OCI-M1 (cell line): ENCODE measurements around the gene MKLN1.
"Not testable (repeated sequence)": the region's sequence is repeated elsewhere in the genome, so short reads cannot be mapped to it uniquely, and the experiment has no call there.

Experiments used
- DNase-seq: peaks from one replicate; lab custom pipeline; 2025; lab: John Stamatoyannopoulos, UW

Gene MKLN1

GRCh38 chr7:131327626-131328376 lies at the start of gene MKLN1:
Gene MKLN1 (plus strand): TSS chr7:131327876. CDS start chr7:131327900, 24 bp downstream.
- DNase-seq: peak; percentile 90

DNA sequence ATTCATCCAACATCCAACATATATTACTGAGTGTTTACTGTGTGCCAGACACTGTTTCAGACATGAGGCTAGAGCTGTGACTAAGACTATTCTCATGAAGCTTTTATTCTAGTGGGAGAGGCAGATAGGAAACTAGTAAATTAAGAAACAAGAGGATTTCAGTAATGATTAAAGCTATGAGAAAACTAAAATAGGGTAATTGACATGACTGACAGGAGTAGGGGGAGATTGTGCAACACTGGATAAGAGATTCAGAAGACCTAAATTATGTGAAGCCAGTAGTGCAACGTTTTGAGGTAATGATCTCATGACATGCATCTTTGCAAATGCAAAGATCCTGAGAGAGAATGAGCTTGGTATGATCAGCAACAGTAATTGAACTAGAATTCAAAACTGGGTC lies 48.6 kb upstream of the MKLN1 start:
- no peak for DNase-seq

DNA sequence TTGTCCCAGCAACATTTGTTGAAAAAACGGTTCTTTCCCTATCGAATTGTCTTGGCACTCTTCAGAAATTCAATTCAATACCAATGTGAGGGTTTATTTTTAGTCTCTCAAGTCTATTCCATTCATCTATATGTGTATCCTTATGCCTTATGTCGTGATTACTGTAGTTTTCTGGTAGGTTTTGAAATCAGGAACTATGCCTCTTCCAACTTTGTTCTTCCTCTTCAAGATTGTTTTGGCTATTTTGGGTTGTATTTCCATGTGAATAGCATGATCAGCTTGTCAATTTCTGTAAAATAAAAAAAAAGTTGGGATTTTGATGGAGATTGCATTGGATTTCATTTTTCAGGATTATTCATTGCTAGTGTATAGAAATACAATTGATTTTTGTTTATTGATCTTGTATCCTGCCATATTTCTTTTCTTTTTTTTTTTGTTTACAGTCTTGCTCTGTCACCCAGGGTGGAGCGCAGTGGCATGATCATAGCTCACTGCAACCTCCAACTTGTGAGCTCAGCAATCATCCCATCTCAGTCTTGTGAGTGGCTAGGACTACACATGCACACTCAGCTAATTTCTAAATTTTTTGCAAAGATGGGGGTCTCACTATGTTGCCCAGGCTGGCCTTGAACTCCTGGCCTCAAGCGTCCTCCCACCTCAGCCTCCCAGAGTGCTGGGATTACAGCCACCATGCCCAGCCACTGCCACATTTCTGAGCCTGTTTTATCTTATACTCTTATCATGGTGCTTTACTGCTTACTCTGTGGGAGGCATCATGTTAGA lies 46.2 kb upstream of the MKLN1 start:
- no peak for DNase-seq

DNA sequence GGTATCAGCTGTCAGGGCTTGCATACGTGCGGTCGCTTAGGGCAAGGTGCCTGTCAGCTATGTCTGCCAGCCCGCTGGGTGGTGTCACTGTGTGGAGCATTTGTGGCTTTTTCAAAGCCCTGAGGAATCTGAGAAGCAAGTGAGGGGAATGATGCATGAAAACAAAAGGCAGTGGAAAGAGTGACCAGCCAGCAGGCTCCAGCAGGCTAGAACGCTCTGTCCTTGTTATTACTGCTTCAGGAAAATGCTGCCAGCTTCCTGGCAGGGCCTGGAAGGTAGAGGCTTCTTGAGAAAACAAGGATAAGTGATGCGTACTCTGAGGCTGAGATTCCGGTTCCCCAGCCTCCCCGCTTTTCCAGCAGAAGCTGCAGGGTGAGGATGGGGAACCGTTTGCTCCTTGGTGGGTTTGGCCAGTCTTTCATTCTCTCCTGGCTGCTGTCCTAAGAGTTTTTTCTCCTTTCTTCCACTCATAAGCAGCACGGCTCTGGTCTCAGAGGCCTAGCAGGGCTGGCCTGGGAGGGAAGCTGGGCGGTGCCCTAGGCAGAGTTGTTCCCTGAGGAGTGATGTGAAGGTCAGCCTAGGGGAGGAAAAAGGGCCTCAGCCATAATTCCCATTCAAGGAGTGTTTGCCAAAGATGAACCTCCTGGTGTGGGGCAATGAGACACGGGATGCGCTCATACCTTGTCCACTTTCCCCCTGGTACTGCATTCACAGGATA lies 42.8 kb upstream of the MKLN1 start:
- no peak for DNase-seq

GRCh38 chr7:131285556-131285955 lies 42.1 kb upstream of the MKLN1 start:
- DNase-seq: no peak

DNA sequence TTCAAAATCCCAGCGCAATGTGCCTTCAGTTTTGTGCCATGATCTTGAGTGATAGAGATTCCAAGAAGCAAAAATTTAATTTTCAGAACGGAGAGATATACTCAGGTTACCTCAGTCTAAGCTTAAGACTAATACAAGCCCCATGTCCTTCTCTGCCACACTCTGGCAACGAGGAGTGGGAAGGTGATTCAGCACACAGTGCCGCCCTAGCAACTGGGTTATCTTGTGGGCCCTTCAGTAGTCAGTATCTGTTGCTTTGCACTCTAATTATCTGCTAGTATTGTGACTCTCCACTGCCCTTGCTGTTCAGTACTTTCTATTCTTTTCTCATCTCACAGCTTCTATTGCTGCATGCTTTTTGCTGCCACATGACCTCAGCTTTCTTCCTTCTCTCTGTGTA lies 39.2 kb upstream of the MKLN1 start:
- DNase-seq: no peak

- DNase-seq: no peak
Measured at GRCh38 chr7:131289051-131289450, 38.6 kb upstream of the MKLN1 start.

DNA sequence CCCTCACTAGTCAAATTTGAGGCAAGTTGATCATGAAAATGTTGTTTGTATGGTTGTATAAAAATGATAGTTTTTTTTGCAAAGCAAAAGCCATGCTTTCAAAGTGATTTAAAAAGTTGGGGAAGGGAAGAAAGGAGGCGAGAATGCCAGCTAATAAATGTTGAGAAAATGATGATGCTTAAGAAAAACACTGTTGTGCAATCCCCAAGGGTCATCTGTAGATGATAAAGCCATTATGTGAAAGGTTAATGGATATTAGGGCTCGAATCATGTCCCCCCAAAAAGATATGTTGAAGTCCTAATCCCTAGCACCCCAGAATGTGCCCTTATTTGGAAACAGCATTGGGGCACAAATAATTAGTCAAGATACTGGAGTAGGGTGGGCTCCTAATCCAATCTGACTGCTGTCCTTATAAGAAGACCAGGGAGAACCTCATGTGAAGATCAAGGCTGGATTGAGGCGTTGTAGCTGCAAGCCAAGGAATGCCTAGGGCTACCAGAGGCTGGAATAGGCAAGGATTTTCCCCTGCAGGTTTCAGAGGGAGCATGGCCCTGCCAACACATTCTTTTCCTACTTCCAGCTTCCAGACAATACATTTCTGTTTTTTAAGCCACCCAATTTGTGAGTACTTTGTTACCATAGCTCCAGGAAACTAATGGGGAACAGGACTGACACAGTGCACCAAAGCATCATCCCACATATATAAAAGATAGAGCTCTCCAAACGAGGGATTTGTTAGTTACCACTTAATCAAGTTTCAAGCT lies 35.4 kb upstream of the MKLN1 start:
- no peak for DNase-seq

GRCh38 chr7:131293018-131293417 lies 34.7 kb upstream of the MKLN1 start:
- DNase-seq: no peak

- DNase-seq: no peak
Measured at GRCh38 chr7:131294553-131294952, 33.1 kb upstream of the MKLN1 start.

GRCh38 chr7:131298608-131298992 lies 29.1 kb upstream of the MKLN1 start:
- no peak for DNase-seq

- no peak for DNase-seq
Measured at GRCh38 chr7:131299074-131299473, 28.6 kb upstream of the MKLN1 start.

DNA sequence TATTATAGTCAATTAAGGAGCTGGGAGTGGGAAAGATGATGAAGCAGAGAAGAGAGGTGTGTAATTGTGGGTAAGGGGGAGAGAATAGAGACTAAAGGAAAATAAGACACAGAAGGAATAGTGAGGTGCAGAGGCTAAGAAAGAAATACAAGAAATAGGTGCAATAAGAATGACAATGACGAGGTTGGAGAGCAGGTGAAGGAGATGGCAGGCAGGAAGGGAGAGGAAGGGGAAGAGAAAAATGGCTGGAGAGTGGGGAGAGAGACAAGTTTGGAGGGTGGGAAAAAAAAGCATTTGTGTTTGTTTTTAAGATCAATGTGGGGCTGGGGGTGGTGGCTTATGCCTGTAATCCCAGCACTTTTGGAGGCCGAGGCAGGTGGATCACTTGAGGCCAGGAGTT lies 27.6 kb upstream of the MKLN1 start:
- DNase-seq: no peak

GRCh38 chr7:131300572-131301466 lies 26.9 kb upstream of the MKLN1 start:
- DNase-seq: no peak

- no peak for DNase-seq
Measured at GRCh38 chr7:131302446-131302845, 25.2 kb upstream of the MKLN1 start.

- DNase-seq: no peak
Measured at GRCh38 chr7:131302876-131303707, 24.6 kb upstream of the MKLN1 start.

GRCh38 chr7:131305152-131305551 lies 22.5 kb upstream of the MKLN1 start:
- no peak for DNase-seq

DNA sequence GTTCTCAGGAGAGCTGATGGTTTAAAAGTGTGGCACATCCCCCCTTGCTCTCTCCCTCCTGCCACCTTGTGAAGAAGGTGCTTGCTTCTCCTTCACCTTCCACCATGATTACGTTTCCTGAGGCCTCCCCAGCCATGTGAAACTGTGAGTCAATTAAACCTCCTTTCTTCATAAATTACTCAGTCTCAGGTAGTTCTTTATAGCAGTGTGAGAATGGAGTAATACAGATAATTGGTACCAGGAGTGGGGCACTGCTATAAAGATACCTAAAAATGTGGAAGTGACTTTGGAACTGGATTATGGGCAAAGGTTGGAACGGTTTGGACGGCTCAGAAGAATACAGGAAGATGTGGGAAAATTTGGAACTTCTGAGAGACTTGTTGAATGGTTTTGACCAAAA lies 21.6 kb upstream of the MKLN1 start:
- DNase-seq: not testable (repeated sequence)

DNA sequence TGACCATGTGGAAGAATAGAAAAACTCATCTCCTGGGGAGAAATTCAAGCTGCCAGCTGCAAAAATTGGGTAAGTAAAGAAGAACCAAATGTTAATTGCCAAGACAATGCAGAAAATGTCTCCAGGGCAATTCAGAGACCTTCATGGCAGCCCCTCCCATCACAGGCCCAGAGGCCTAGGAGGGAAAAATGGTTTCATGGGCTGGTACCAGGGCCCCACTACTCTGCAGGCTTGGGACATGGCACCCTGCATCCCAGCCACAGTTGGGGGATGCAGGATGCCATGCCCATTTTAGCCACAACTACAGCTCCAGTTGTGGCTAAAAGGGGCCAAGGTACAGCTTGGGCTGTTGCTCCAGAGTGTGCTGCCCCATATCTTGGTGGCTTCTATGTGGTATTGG lies 20.9 kb upstream of the MKLN1 start:
- DNase-seq: no peak

DNA sequence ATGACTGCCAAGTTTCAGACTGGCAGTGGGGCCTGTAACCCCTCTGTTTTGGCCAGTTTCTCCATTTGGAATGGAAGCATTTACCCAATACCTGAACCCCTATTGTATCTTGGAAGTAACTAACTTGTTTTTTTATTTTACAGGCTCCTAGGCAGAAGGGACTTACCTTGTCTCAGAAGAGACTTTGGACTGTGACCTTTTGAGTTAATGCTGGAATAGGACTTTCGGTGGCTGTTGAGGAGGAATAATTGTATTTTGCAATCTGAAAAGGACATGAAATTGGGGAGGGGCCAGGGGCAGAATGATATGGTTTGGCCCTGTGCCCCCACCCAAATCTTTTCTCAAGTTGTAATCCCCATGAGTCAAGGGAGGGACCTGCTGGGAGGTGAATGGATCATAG lies 20.0 kb upstream of the MKLN1 start:
- DNase-seq: no peak
